ENCODE data around the gene ALOX5. TPM values are rescaled to one million over a fixed set of nuclear protein-coding genes. Genes with fewer than 3 reads are reported as not detected.

ALOX5 gene
- total RNA-seq, 1 donor from 2014 or later: 23.1 TPM

- no peaks in the 10 kb centered on the region for H3K36me3 ChIP-seq
- intact Hi-C loops (cut with DNase I): no loop called here
Observed at GRCh38 chr10:45370202-45370955, 3.6 kb upstream of the ALOX5 start.

GRCh38 chr10:45371560-45371959, 2.5 kb upstream of the ALOX5 start:
- no peak overlapping the region for H3K4me3 ChIP-seq
- H3K4me1 ChIP-seq: peaks cover 6 to 13% of the 10 kb centered on the region in 2 donors
- intact Hi-C loops (cut with DNase I): no loop called here
- H3K9me3 ChIP-seq: no peaks in the 10 kb centered on the region
- no peak for TF ChIP-seq CTCF (IDR thresholded peaks at IDR 0.05)
- H3K36me3 ChIP-seq: no peaks in the 10 kb centered on the region
- no peaks in the 10 kb centered on the region for H3K27me3 ChIP-seq
- no peak for DNase-seq (ENCODE audit: low spot score in 2 of 2)
- no peak overlapping the region for H3K27ac ChIP-seq

More at GRCh38 chr10:45370202-45370955, 3.6 kb upstream of the ALOX5 start:
- H3K27me3 ChIP-seq: no peaks in the 10 kb centered on the region
- TF ChIP-seq CTCF (IDR thresholded peaks at IDR 0.05): no peak
- DNase-seq (ENCODE audit: low spot score in 2 of 2): no peak
- peaks cover 6 to 13% of the 10 kb centered on the region in 2 donors for H3K4me1 ChIP-seq
- H3K9me3 ChIP-seq: no peaks in the 10 kb centered on the region
- H3K4me3 ChIP-seq: no peak overlapping the region
- H3K27ac ChIP-seq: no peak overlapping the region

GRCh38 chr10:45372251-45372951, 1.6 kb upstream of the ALOX5 start:
- peaks cover 6 to 13% of the 10 kb centered on the region in 2 donors for H3K4me1 ChIP-seq
- H3K9me3 ChIP-seq: no peaks in the 10 kb centered on the region
- TF ChIP-seq CTCF (IDR thresholded peaks at IDR 0.05): no peak
- no peaks in the 10 kb centered on the region for H3K36me3 ChIP-seq
- no peaks in the 10 kb centered on the region for H3K27me3 ChIP-seq
- intact Hi-C loops (cut with DNase I): no loop called here
- no peak overlapping the region for H3K4me3 ChIP-seq
- no peak overlapping the region for H3K27ac ChIP-seq
- no peak for DNase-seq (ENCODE audit: low spot score in 2 of 2)

GRCh38 chr10:45373003-45373575, 927 bp upstream of the ALOX5 start:
- H3K27ac ChIP-seq: no peak overlapping the region
- no peaks in the 10 kb centered on the region for H3K36me3 ChIP-seq
- TF ChIP-seq CTCF (IDR thresholded peaks at IDR 0.05): no peak
- peak overlapping the region; percentile 58 to 65 for H3K4me3 ChIP-seq
- H3K27me3 ChIP-seq: no peaks in the 10 kb centered on the region
- peaks cover 6 to 13% of the 10 kb centered on the region in 2 donors for H3K4me1 ChIP-seq
- DNase-seq (ENCODE audit: low spot score in 2 of 2): no peak
- H3K9me3 ChIP-seq: no peaks in the 10 kb centered on the region
- intact Hi-C loops (cut with DNase I): no loop called here

- Histone ChIP-seq H3K27ac (no peak overlapping the region), H3K9me3 (no peaks in the 10 kb centered on the region), H3K4me1 (peaks cover 6 to 13% of the 10 kb centered on the region in 2 donors), H3K4me3 (peak overlapping the region; percentile 58 to 65), H3K36me3 (no peaks in the 10 kb centered on the region), H3K27me3 (no peaks in the 10 kb centered on the region)
- intact Hi-C loops (cut with DNase I): no loop called here
- no peak for DNase-seq (ENCODE audit: low spot score in 2 of 2)
- TF ChIP-seq CTCF (IDR thresholded peaks at IDR 0.05): no peak
Observed at GRCh38 chr10:45374350-45375052, 485 bp downstream of the ALOX5 start.

Measured in ascending aorta (tissue), 2 donors.